Measurements from ENCODE around the gene SH3TC1. TPM values are rescaled to one million over a fixed set of nuclear protein-coding genes. Genes with fewer than 3 reads are reported as not detected.

The SH3TC1 gene
- total RNA-seq, 2 experiments from 2014 or later: 16.2 to 17.5 TPM

- no peaks in the 10 kb centered on the region for H3K36me3 Mint-ChIP-seq (ENCODE audit: low read depth)
- DNase-seq (no peak), ATAC-seq (no peak)
- H3K27ac Mint-ChIP-seq: no peak overlapping the region
- no peaks in the 10 kb centered on the region for H3K9me3 Mint-ChIP-seq
- peaks cover 3% of the 10 kb centered on the region for H3K4me1 Mint-ChIP-seq (ENCODE audit: low read depth)
- intact Hi-C loops (cut with micrococcal nuclease): loop anchor here (10.0 kb wide), 1 partner anchor 226 kb away; no protein-coding TSS in a partner anchor
- no peak overlapping the region for H3K4me3 Mint-ChIP-seq
- ChIA-PET POLR2A (interaction anchor here (0.7 kb wide), 1 partner anchor 18 kb away, joined by 4 read pairs; no protein-coding TSS in a partner anchor), CTCF (no interaction called here)
- no peaks in the 10 kb centered on the region for H3K27me3 Mint-ChIP-seq
- TF ChIP-seq CTCF (IDR thresholded peaks at IDR 0.05): no peak
These were observed 20.0 kb upstream of the SH3TC1 start for GRCh38 chr4:8179074-8179473.

GRCh38 chr4:8179771-8180170 lies 19.3 kb upstream of the SH3TC1 start:
- DNase-seq (no peak), ATAC-seq (no peak)
- ChIA-PET CTCF (no interaction called here), POLR2A (no interaction called here)
- Mint-ChIP-seq H3K27me3 (no peaks in the 10 kb centered on the region), H3K9me3 (no peaks in the 10 kb centered on the region), H3K36me3 (ENCODE audit: low read depth) (no peaks in the 10 kb centered on the region), H3K4me3 (no peak overlapping the region), H3K27ac (no peak overlapping the region), H3K4me1 (ENCODE audit: low read depth) (peaks cover 3% of the 10 kb centered on the region)
- intact Hi-C loops (cut with micrococcal nuclease): loop anchor here (10.0 kb wide), 1 partner anchor 225 kb away; no protein-coding TSS in a partner anchor
- no peak for TF ChIP-seq CTCF (IDR thresholded peaks at IDR 0.05)

GRCh38 chr4:8180310-8181093 lies 18.6 kb upstream of the SH3TC1 start:
- TF ChIP-seq CTCF (IDR thresholded peaks at IDR 0.05): no peak
- DNase-seq: no peak
- POLR2A ChIA-PET: no interaction called here
- ATAC-seq: no peak
- Mint-ChIP-seq H3K4me1 (ENCODE audit: low read depth) (peaks cover 3% of the 10 kb centered on the region), H3K4me3 (no peak overlapping the region), H3K9me3 (no peaks in the 10 kb centered on the region), H3K27me3 (no peaks in the 10 kb centered on the region), H3K27ac (no peak overlapping the region), H3K36me3 (ENCODE audit: low read depth) (no peaks in the 10 kb centered on the region)
- intact Hi-C loops (cut with micrococcal nuclease): no loop called here
- CTCF ChIA-PET: no interaction called here

- Mint-ChIP-seq H3K27me3 (no peaks in the 10 kb centered on the region), H3K36me3 (ENCODE audit: low read depth) (no peaks in the 10 kb centered on the region), H3K4me1 (ENCODE audit: low read depth) (peaks cover 3% of the 10 kb centered on the region), H3K9me3 (no peaks in the 10 kb centered on the region), H3K27ac (no peak overlapping the region), H3K4me3 (no peak overlapping the region)
- intact Hi-C loops (cut with micrococcal nuclease): no loop called here
- ATAC-seq (no peak), DNase-seq (no peak)
- ChIA-PET CTCF (no interaction called here), POLR2A (no interaction called here)
- TF ChIP-seq CTCF (IDR thresholded peaks at IDR 0.05): no peak
These were observed 18.0 kb upstream of the SH3TC1 start for GRCh38 chr4:8181119-8181518.

GRCh38 chr4:8181844-8182243 lies 17.2 kb upstream of the SH3TC1 start:
- no peak for ATAC-seq
- Mint-ChIP-seq H3K27ac (no peak overlapping the region), H3K4me3 (no peak overlapping the region), H3K36me3 (ENCODE audit: low read depth) (no peaks in the 10 kb centered on the region), H3K27me3 (no peaks in the 10 kb centered on the region), H3K4me1 (ENCODE audit: low read depth) (peaks cover 1% of the 10 kb centered on the region), H3K9me3 (no peaks in the 10 kb centered on the region)
- ChIA-PET POLR2A (no interaction called here), CTCF (no interaction called here)
- intact Hi-C loops (cut with micrococcal nuclease): no loop called here
- DNase-seq: no peak
- no peak for TF ChIP-seq CTCF (IDR thresholded peaks at IDR 0.05)
